PC-3 (cell line): ENCODE data around the gene POLR2F. TPM values are rescaled to one million over a fixed set of nuclear protein-coding genes. Genes with fewer than 3 reads are reported as not detected.

Experiments
- ATAC-seq: fragments of 200-7000 bp; cut with Tn5 transposase; 2 replicates; pipeline ENCODE4 v1.9.1; 2020; ENCODE audit warnings: mild to moderate bottlenecking, moderate library complexity
- BruUV-seq: library from RNA; stranded (reverse); fragments of 400-500 nt; replicated peaks from 2 replicates; lab custom pipeline; 2021; lab: Mats Ljungman, UMichigan
- CTCF ChIA-PET: fragments of 300-600 bp; sonication (Branson Sonifier 250); formaldehyde crosslinking; loops from one replicate; lab custom pipeline; 2022; ENCODE audit warnings: antibody characterized with exemption; lab: Charles Lee
- POLR2A ChIA-PET: fragments of 300-600 bp; sonication (Branson Sonifier 250); formaldehyde crosslinking; loops from one replicate; lab custom pipeline; 2022; ENCODE audit warnings: antibody characterized with exemption; ENCODE audit not compliant: unreplicated experiment; lab: Charles Lee
- DNase-seq: peaks from one replicate; pipeline ENCODE4 v3.0.0-alpha.2; 2015
- H2AFZ ChIP-seq: fragments of 300-600 bp; sonication (generic); 2 replicates; pipeline ENCODE4 v1.6.0; 2016; ENCODE audit warnings: antibody characterized with exemption, low read length
- H3F3A ChIP-seq: fragments of 300-600 bp; sonication (generic); one replicate; pipeline ENCODE4 v1.6.0; 2017; ENCODE audit warnings: antibody characterized with exemption, low read length, control low read depth, mild to moderate bottlenecking; ENCODE audit not compliant: unreplicated experiment
- H3K27ac ChIP-seq: fragments of 300-600 bp; sonication (generic); 2 replicates; pipeline ENCODE4 v1.5.1; 2016; ENCODE audit warnings: mild to moderate bottlenecking, low read length
- H3K27me3 ChIP-seq: fragments of 300-600 bp; sonication (generic); 2 replicates; pipeline ENCODE4 v1.6.1; 2016; ENCODE audit warnings: low read length, mixed read lengths
- H3K36me3 ChIP-seq: fragments of 300-600 bp; sonication (generic); 2 replicates; pipeline ENCODE4 v1.6.1; 2016; ENCODE audit warnings: low read depth, mixed run types, low read length, mixed read lengths
- H3K4me1 ChIP-seq: fragments of 300-600 bp; sonication (generic); 2 replicates; pipeline ENCODE4 v1.5.1; 2016; ENCODE audit warnings: low read length; ENCODE audit not compliant: insufficient read depth
- H3K4me2 ChIP-seq: fragments of 300-600 bp; sonication (generic); 2 replicates; pipeline ENCODE4 v1.6.0; 2016; ENCODE audit warnings: low read length
- H3K4me3 ChIP-seq: fragments of 300-600 bp; sonication (generic); 2 replicates; pipeline ENCODE4 v1.5.1; 2016; ENCODE audit warnings: mild to moderate bottlenecking, low read length, mixed read lengths
- H3K79me2 ChIP-seq: fragments of 300-600 bp; sonication (generic); 2 replicates; pipeline ENCODE4 v1.6.1; 2017; ENCODE audit warnings: low read length, mixed read lengths
- H3K9ac ChIP-seq: fragments of 300-600 bp; sonication (generic); 2 replicates; pipeline ENCODE4 v1.6.0; 2016; ENCODE audit warnings: mild to moderate bottlenecking, low read length
- H3K9me2 ChIP-seq: fragments of 300-600 bp; sonication (generic); replicated peaks from 2 replicates; pipeline ENCODE4 v1.6.1; 2016; ENCODE audit warnings: mixed run types, low read length, mixed read lengths
- H3K9me3 ChIP-seq: fragments of 300-600 bp; sonication (generic); 2 replicates; pipeline ENCODE4 v1.6.1; 2016; ENCODE audit warnings: low read length, mixed read lengths
- H4K20me1 ChIP-seq: fragments of 300-600 bp; sonication (generic); 2 replicates; pipeline ENCODE4 v1.6.1; 2016; ENCODE audit warnings: low read length, mixed read lengths
- EZH2 ChIP-seq: fragments of 300-600 bp; sonication (generic); IDR thresholded peaks from one replicate; pipeline ENCODE4 v1.6.1; 2017; ENCODE audit warnings: antibody characterized with exemption, mild to moderate bottlenecking, low read length; ENCODE audit not compliant: unreplicated experiment
- EZH2phosphoT487 ChIP-seq: fragments of 300-600 bp; sonication (generic); IDR thresholded peaks from 2 replicates; pipeline ENCODE4 v1.6.1; 2018; ENCODE audit warnings: mild to moderate bottlenecking, antibody characterized with exemption, low read length, borderline replicate concordance
- intact Hi-C: fragments of 100-400 bp; cut with micrococcal nuclease; formaldehyde crosslinking; loops from 2 replicates; pipeline ENCODE4 v1.9.0; 2023
- total RNA-seq: library from RNA; depleted of rRNA; stranded (reverse); fragments of >200 nt; gene quantifications from 2 replicates; pipeline ENCODE4 v1.2.3, GENCODE V29; 2014
- TF ChIP-seq, protein P1 (sequence below): fragments of 300-600 bp; sonication (generic); conservative IDR thresholded peaks from 2 replicates; pipeline ENCODE4 v1.5.1; 2017; ENCODE audit warnings: antibody characterized with exemption, low read depth, mild to moderate bottlenecking, low read length

The POLR2F gene
- total RNA-seq, 1 experiment from 2014 or later = 177 TPM

DNA sequence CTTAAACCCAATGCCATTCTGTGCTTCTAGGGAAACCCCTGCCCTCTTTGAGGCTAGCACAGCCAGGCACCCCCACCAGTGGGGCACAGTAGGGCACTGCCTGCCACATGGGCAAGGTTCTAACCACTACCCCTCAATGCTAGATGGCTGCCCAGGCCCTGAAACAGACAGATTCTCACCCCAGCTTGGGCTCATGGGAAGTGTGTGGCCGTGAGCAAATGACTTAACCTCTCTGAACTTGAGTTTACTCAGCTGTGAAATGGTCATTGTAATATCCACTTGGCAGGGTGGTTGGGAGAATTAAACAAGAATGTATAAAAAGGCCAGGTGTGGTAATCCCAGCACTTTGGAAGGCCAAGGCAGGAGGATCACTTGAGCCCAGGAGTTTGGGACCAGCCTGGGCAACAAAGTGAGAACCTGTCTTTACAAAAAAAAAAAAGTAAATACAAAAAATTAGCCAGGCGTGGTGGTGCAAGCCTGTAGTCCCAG is 22.5 kb upstream of the POLR2F start:
- intact Hi-C loops = loop anchor here (5.0 kb wide), 1 partner anchor 44 kb away; no protein-coding TSS in a partner anchor
- BruUV-seq = no TSS peak
- Histone ChIP-seq H3K4me2 (no peak overlapping the region), H2AFZ (no peak overlapping the region), H3F3A (no peaks in the 10 kb centered on the region), H3K4me3 (no peak overlapping the region), H3K79me2 (no peaks in the 10 kb centered on the region), H3K27ac (no peak overlapping the region), H3K9ac (no peak overlapping the region), H3K9me3 (no peaks in the 10 kb centered on the region), H3K27me3 (no peaks in the 10 kb centered on the region), H4K20me1 (no peaks in the 10 kb centered on the region), H3K4me1 (peaks cover 10% of the 10 kb centered on the region), H3K36me3 (no peaks in the 10 kb centered on the region; the same call in 1 of the 2 replicates), H3K9me2 (no peaks in the 10 kb centered on the region)
- TF ChIP-seq, protein P1, sequence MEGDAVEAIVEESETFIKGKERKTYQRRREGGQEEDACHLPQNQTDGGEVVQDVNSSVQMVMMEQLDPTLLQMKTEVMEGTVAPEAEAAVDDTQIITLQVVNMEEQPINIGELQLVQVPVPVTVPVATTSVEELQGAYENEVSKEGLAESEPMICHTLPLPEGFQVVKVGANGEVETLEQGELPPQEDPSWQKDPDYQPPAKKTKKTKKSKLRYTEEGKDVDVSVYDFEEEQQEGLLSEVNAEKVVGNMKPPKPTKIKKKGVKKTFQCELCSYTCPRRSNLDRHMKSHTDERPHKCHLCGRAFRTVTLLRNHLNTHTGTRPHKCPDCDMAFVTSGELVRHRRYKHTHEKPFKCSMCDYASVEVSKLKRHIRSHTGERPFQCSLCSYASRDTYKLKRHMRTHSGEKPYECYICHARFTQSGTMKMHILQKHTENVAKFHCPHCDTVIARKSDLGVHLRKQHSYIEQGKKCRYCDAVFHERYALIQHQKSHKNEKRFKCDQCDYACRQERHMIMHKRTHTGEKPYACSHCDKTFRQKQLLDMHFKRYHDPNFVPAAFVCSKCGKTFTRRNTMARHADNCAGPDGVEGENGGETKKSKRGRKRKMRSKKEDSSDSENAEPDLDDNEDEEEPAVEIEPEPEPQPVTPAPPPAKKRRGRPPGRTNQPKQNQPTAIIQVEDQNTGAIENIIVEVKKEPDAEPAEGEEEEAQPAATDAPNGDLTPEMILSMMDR = no peak
- TF ChIP-seq EZH2 (no peak), EZH2phosphoT487 (no peak)
- ChIA-PET POLR2A (no interaction called here), CTCF (interaction anchor here (1.0 kb wide), 1 partner anchor 23 kb away, joined by 4 read pairs; the partner anchor contains the start of genes C22orf23 and POLR2F)
- DNase-seq (no peak), ATAC-seq (no peak)

- Histone ChIP-seq H2AFZ (no peak overlapping the region), H3K4me2 (no peak overlapping the region), H3K27ac (no peak overlapping the region), H3K4me3 (no peak overlapping the region), H3K9me3 (no peaks in the 10 kb centered on the region), H3K9me2 (no peaks in the 10 kb centered on the region), H3K27me3 (no peaks in the 10 kb centered on the region), H3K4me1 (peaks cover 10% of the 10 kb centered on the region), H3K36me3 (no peaks in the 10 kb centered on the region; the same call in 1 of the 2 replicates), H3F3A (no peaks in the 10 kb centered on the region), H3K79me2 (no peaks in the 10 kb centered on the region), H4K20me1 (no peaks in the 10 kb centered on the region), H3K9ac (no peak overlapping the region)
- no TSS peak for BruUV-seq
- TF ChIP-seq, protein P1 = no peak
- TF ChIP-seq EZH2 (no peak), EZH2phosphoT487 (no peak)
- intact Hi-C loops = loop anchor here (5.0 kb wide), 1 partner anchor 45 kb away; no protein-coding TSS in a partner anchor
- DNase-seq (no peak), ATAC-seq (no peak)
- ChIA-PET POLR2A (no interaction called here), CTCF (interaction anchor here (1.0 kb wide), 1 partner anchor 22 kb away, joined by 4 read pairs; the partner anchor contains the start of genes C22orf23 and POLR2F)
These were observed 21.6 kb upstream of the POLR2F start for GRCh38 chr22:37931893-37932389.

DNA sequence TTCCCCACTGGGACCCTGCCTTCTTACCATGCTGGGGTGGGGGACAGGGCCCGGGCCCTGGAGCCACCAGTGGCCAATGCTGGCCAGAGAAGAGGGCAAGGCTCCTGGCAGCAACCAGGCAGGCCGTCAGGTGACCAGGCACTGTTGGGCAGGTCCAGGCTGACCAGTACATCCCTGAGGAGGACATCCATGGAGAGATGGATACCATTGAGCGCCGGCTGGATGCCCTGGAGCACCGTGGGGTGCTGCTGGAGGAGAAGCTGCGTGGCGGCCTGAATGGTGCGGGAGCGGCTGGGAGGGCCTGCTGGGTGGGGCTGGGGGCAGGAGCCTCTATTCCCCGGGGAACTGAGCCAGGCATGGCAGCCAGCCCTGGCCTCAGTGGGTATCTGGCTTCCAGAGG is 21.1 kb upstream of the POLR2F start:
- Histone ChIP-seq H3K4me2 (no peak overlapping the region), H3K9ac (no peak overlapping the region), H4K20me1 (no peaks in the 10 kb centered on the region), H3K4me3 (no peak overlapping the region), H2AFZ (no peak overlapping the region), H3K36me3 (no peaks in the 10 kb centered on the region; the same call in 1 of the 2 replicates), H3K4me1 (peaks cover 10% of the 10 kb centered on the region), H3K9me3 (no peaks in the 10 kb centered on the region), H3K9me2 (no peaks in the 10 kb centered on the region), H3F3A (no peaks in the 10 kb centered on the region), H3K79me2 (no peaks in the 10 kb centered on the region), H3K27ac (no peak overlapping the region), H3K27me3 (no peaks in the 10 kb centered on the region)
- BruUV-seq = no TSS peak
- ChIA-PET CTCF (no interaction called here), POLR2A (no interaction called here)
- no peak for ATAC-seq
- TF ChIP-seq EZH2phosphoT487 (no peak), EZH2 (no peak)
- TF ChIP-seq, protein P1 = no peak
- intact Hi-C loops = loop anchor here (5.0 kb wide), 1 partner anchor 45 kb away; no protein-coding TSS in a partner anchor
- no peak for DNase-seq
